Hepatocyte (in vitro differentiated cells): ENCODE results near the gene CCDC102B. TPM values are rescaled to one million over a fixed set of nuclear protein-coding genes. Genes with fewer than 3 reads are reported as not detected.
"Not testable (repeated sequence)": the region's sequence is repeated elsewhere in the genome, so short reads cannot be mapped to it uniquely, and the experiment has no call there.

Experiments used
- DNase-seq: peaks from one replicate; pipeline ENCODE4 v3.0.0-alpha.2; 2016; ENCODE audit warnings: low spot score
- H2AFZ ChIP-seq: fragments of 200-600 bp; sonication (generic); 2 replicates; pipeline ENCODE4 v1.6.0; 2016; ENCODE audit warnings: antibody characterized with exemption, mild to moderate bottlenecking
- H3K27ac ChIP-seq: fragments of 200-600 bp; sonication (generic); 2 replicates; pipeline ENCODE4 v1.5.1; 2016; ENCODE audit warnings: mild to moderate bottlenecking
- H3K27me3 ChIP-seq: fragments of 200-600 bp; sonication (generic); 2 replicates; pipeline ENCODE4 v1.6.1; 2016
- H3K36me3 ChIP-seq: fragments of 200-600 bp; sonication (generic); replicated peaks from 2 replicates; pipeline ENCODE4 v1.5.1; 2016; ENCODE audit warnings: low read depth; ENCODE audit not compliant: insufficient read depth
- H3K4me1 ChIP-seq: fragments of 200-600 bp; sonication (generic); 2 replicates; pipeline ENCODE4 v1.5.1; 2016; ENCODE audit warnings: mild to moderate bottlenecking, moderate library complexity; ENCODE audit not compliant: insufficient read depth
- H3K4me2 ChIP-seq: fragments of 200-600 bp; sonication (generic); 2 replicates; pipeline ENCODE4 v1.6.0; 2016
- H3K4me3 ChIP-seq: fragments of 200-600 bp; sonication (generic); 2 replicates; pipeline ENCODE4 v1.5.1; 2016; ENCODE audit warnings: mild to moderate bottlenecking
- H3K79me2 ChIP-seq: fragments of 200-600 bp; sonication (generic); 2 replicates; pipeline ENCODE4 v1.6.0; 2017; ENCODE audit warnings: mild to moderate bottlenecking
- H3K9me2 ChIP-seq: fragments of 200-600 bp; sonication (generic); replicated peaks from 2 replicates; pipeline ENCODE4 v1.6.0; 2017; ENCODE audit warnings: mild to moderate bottlenecking; ENCODE audit not compliant: insufficient read depth
- H3K9me3 ChIP-seq: fragments of 200-600 bp; sonication (generic); 2 replicates; pipeline ENCODE4 v1.5.1; 2016; ENCODE audit warnings: low read depth, mild to moderate bottlenecking
- H4K20me1 ChIP-seq: fragments of 200-600 bp; sonication (generic); 2 replicates; pipeline ENCODE4 v1.6.0; 2016; ENCODE audit warnings: mild to moderate bottlenecking; ENCODE audit not compliant: insufficient read depth, poor library complexity, severe bottlenecking
- CTCF ChIP-seq: fragments of 200-600 bp; sonication (generic); IDR thresholded peaks from 2 replicates; pipeline ENCODE4 v1.5.1; 2016; ENCODE audit warnings: antibody characterized with exemption, mild to moderate bottlenecking; ENCODE audit not compliant: poor library complexity
- EZH2 ChIP-seq: fragments of 200-600 bp; sonication (generic); IDR thresholded peaks from 2 replicates; pipeline ENCODE4 v1.6.1; 2016; ENCODE audit warnings: antibody characterized with exemption, mild to moderate bottlenecking, borderline replicate concordance
- EZH2phosphoT487 ChIP-seq: fragments of 200-600 bp; sonication (generic); IDR thresholded peaks from one replicate; pipeline ENCODE4 v1.6.1; 2018; ENCODE audit warnings: antibody characterized with exemption, mild to moderate bottlenecking, low read depth, moderate library complexity; ENCODE audit not compliant: unreplicated experiment, severe bottlenecking
- WGBS: methylation state at CpG from one replicate; pipeline ENCODE4 v1.1.6; 2016; ENCODE audit warnings: low lambda C conversion rate; ENCODE audit errors: missing lambda C conversion rate; 5-methylcytosine and 5-hydroxymethylcytosine counted together
- polyA plus RNA-seq: library from polyadenylated mRNA; unstranded; fragments of >200 nt; fragmentation: Nextera tagmentation; extraction: Ambion mirVana; gene quantifications from 2 replicates; pipeline ENCODE4 v1.2.1, GENCODE V29; 2016
- total RNA-seq: library from RNA; depleted of rRNA; stranded (reverse); fragments of >200 nt; gene quantifications from 2 replicates; pipeline ENCODE4 v1.2.3, GENCODE V29; 2014

The CCDC102B gene
- total and polyA plus RNA-seq, 2 experiments from 2014 or later = 2.8 to 5.4 TPM

GRCh38 chr18:68865021-68865420 lies 67.1 kb downstream of the CCDC102B start:
- 90% methylated on average over 2 of the region's 2 CpGs for WGBS
- no peaks in the 10 kb centered on the region for H3K9me2 ChIP-seq
- no peaks in the 10 kb centered on the region for H3K9me3 ChIP-seq
- no peak for DNase-seq
- H3K27ac ChIP-seq = no peak overlapping the region
- no peak overlapping the region for H3K4me2 ChIP-seq
- H3K4me3 ChIP-seq = no peak overlapping the region
- no peaks in the 10 kb centered on the region for H3K27me3 ChIP-seq
- H3K79me2 ChIP-seq = no peaks in the 10 kb centered on the region
- H3K36me3 ChIP-seq = no peaks in the 10 kb centered on the region
- H2AFZ ChIP-seq = no peak overlapping the region
- no peaks in the 10 kb centered on the region for H4K20me1 ChIP-seq
- no peaks in the 10 kb centered on the region for H3K4me1 ChIP-seq
- TF ChIP-seq CTCF = no peak
- TF ChIP-seq EZH2phosphoT487 = no peak
- TF ChIP-seq EZH2 = no peak

- Histone ChIP-seq H3K27ac (no peak overlapping the region), H3K79me2 (no peaks in the 10 kb centered on the region), H3K9me3 (no peaks in the 10 kb centered on the region), H3K9me2 (no peaks in the 10 kb centered on the region), H3K4me2 (no peak overlapping the region), H4K20me1 (no peaks in the 10 kb centered on the region), H3K27me3 (no peaks in the 10 kb centered on the region), H3K36me3 (no peaks in the 10 kb centered on the region), H2AFZ (no peak overlapping the region), H3K4me3 (no peak overlapping the region), H3K4me1 (no peaks in the 10 kb centered on the region)
- 84% methylated on average over 3 of the region's 3 CpGs for WGBS
- TF ChIP-seq CTCF = no peak
- no peak for TF ChIP-seq EZH2phosphoT487
- DNase-seq = no peak
Observed at GRCh38 chr18:68865503-68865902, 67.6 kb downstream of the CCDC102B start.

GRCh38 chr18:68873003-68873402 lies 75.1 kb downstream of the CCDC102B start:
- no peaks in the 10 kb centered on the region for H3K4me1 ChIP-seq
- no peaks in the 10 kb centered on the region for H3K9me2 ChIP-seq
- no peaks in the 10 kb centered on the region for H3K79me2 ChIP-seq
- no peak overlapping the region for H2AFZ ChIP-seq
- no peaks in the 10 kb centered on the region for H3K36me3 ChIP-seq
- no peaks in the 10 kb centered on the region for H4K20me1 ChIP-seq
- TF ChIP-seq EZH2 (no peak), EZH2phosphoT487 (no peak), CTCF (no peak)
- H3K27ac ChIP-seq = no peak overlapping the region
- no peaks in the 10 kb centered on the region for H3K9me3 ChIP-seq
- no peak overlapping the region for H3K4me2 ChIP-seq
- no peak overlapping the region for H3K4me3 ChIP-seq
- 95% methylated on average over 4 of the region's 4 CpGs for WGBS
- H3K27me3 ChIP-seq = no peaks in the 10 kb centered on the region
- DNase-seq = no peak

- H4K20me1 ChIP-seq = no peaks in the 10 kb centered on the region
- TF ChIP-seq EZH2phosphoT487 (no peak), CTCF (no peak), EZH2 (no peak)
- no peak overlapping the region for H3K4me3 ChIP-seq
- no peaks in the 10 kb centered on the region for H3K4me1 ChIP-seq
- DNase-seq = no peak
- no peak overlapping the region for H2AFZ ChIP-seq
- H3K9me2 ChIP-seq = no peaks in the 10 kb centered on the region
- H3K27me3 ChIP-seq = no peaks in the 10 kb centered on the region
- H3K9me3 ChIP-seq = no peaks in the 10 kb centered on the region
- 92% methylated on average over 1 of the region's 1 CpG for WGBS
- H3K79me2 ChIP-seq = no peaks in the 10 kb centered on the region
- H3K27ac ChIP-seq = no peak overlapping the region
- H3K36me3 ChIP-seq = no peaks in the 10 kb centered on the region
- no peak overlapping the region for H3K4me2 ChIP-seq
Observed at GRCh38 chr18:68874361-68874760, 76.5 kb downstream of the CCDC102B start.

- H3K27me3 ChIP-seq, H2AFZ ChIP-seq, H4K20me1 ChIP-seq, H3K9me2 ChIP-seq, H3K4me3 ChIP-seq, DNase-seq, H3K36me3 ChIP-seq, H3K9me3 ChIP-seq, H3K4me2 ChIP-seq, H3K4me1 ChIP-seq, H3K79me2 ChIP-seq, H3K27ac ChIP-seq: not testable (repeated sequence)
- 98% methylated on average over 13 of the region's 21 CpGs for WGBS
Observed at GRCh38 chr18:68879947-68880346, 82.1 kb downstream of the CCDC102B start.
